ENCODE data around the gene TMEM190.

- TF ChIP-seq CTCF (IDR thresholded peaks at IDR 0.05) (no peak), POLR2A (IDR thresholded peaks at IDR 0.05) (no peak)
These were observed 42.5 kb downstream of the TMEM190 start for GRCh38 chr19:55419103-55419502.
